ENCODE measurements around the gene MMRN2. TPM values are rescaled to one million over a fixed set of nuclear protein-coding genes. Genes with fewer than 3 reads are reported as not detected.
"Not testable (repeated sequence)": the region's sequence is repeated elsewhere in the genome, so short reads cannot be mapped to it uniquely, and the experiment has no call there.

The MMRN2 gene
- total RNA-seq, 1 experiment from 2014 or later, result 8.3 TPM

GRCh38 chr10:86978457-86978856, 21.0 kb upstream of the MMRN2 start:
- RAD21 ChIA-PET (ENCODE audit: low non-redundant PET in 1 of 2, low total read pairs in 2 of 2, uncharacterized antibody in 2 of 2, unreplicated experiment in 2 of 2), result interaction anchor here in 1 of 2 experiments (0.7 kb wide), 1 partner anchor 61 kb away, joined by 3 read pairs; no protein-coding TSS in a partner anchor
- DNase-seq (ENCODE audit: low read depth, low spot score), result not testable (repeated sequence)

GRCh38 chr10:86976362-86977056, 19.1 kb upstream of the MMRN2 start:
- Histone ChIP-seq H3K9ac (ENCODE audit: low read length) (no peak overlapping the region), H3K4me3 (replicated peaks in 1 of 2; ENCODE audit: low read depth in 1 of 2, low read length in 2 of 2) (no peak overlapping the region), H2AFZ (ENCODE audit: low read depth, low read length, poor library complexity, severe bottlenecking) (no peak overlapping the region), H3K4me2 (ENCODE audit: low read length) (no peak overlapping the region), H3K27ac (ENCODE audit: low read depth, low read length) (no peak overlapping the region), H3K4me1 (ENCODE audit: control insufficient read depth in 1 of 2, insufficient read depth in 2 of 2, low read length in 2 of 2) (peaks cover 40 to 82% of the 10 kb centered on the region in 2 experiments), H3K79me2 (ENCODE audit: insufficient read depth, low read length) (no peaks in the 10 kb centered on the region), H3K9me2 (ENCODE audit: insufficient read depth) (no peaks in the 10 kb centered on the region), H3K9me3 (ENCODE audit: control insufficient read depth in 1 of 2, insufficient read depth in 1 of 2, low read depth in 1 of 2, low read length in 2 of 2) (no peaks in the 10 kb centered on the region), H3K27me3 (ENCODE audit: insufficient read depth, low read length) (no peaks in the 10 kb centered on the region), H3K36me3 (ENCODE audit: control insufficient read depth in 1 of 2, insufficient read depth in 2 of 2, low read length in 2 of 2) (no peaks in the 10 kb centered on the region), H4K20me1 (ENCODE audit: insufficient read depth) (no peaks in the 10 kb centered on the region)
- no TSS peak for BruUV-seq (replicated peaks)
- intact Hi-C loops (cut with micrococcal nuclease), result no loop called here
- POLR2A ChIA-PET, result interaction anchor here (0.5 to 1.2 kb wide), 2 partner anchors 8 to 9 kb away, joined by 3 to 5 read pairs; partner anchors contain the start of gene ADIRF
- ATAC-seq (no peak), DNase-seq (ENCODE audit: low read depth, low spot score) (no peak)
- no peak for TF ChIP-seq REST (IDR thresholded peaks at IDR 0.05; ENCODE audit: low read depth)
- TF ChIP-seq ZNF274 (IDR thresholded peaks at IDR 0.05; ENCODE audit: low read depth, low read length), result no peak
- no peak for TF ChIP-seq EGR1 (IDR thresholded peaks at IDR 0.05; ENCODE audit: low read depth)
- no peak for TF ChIP-seq SRF (IDR thresholded peaks at IDR 0.05; ENCODE audit: low read depth)
- TF ChIP-seq EZH2 (IDR thresholded peaks at IDR 0.05), result no peak
- TF ChIP-seq EZH2phosphoT487 (IDR thresholded peaks at IDR 0.05; ENCODE audit: borderline replicate concordance), result no peak
- no peak for TF ChIP-seq POLR2A (IDR thresholded peaks at IDR 0.05; ENCODE audit: borderline replicate concordance, extremely low read depth, insufficient read depth, insufficient read length)
- TF ChIP-seq YY1 (IDR thresholded peaks at IDR 0.05; ENCODE audit: extremely low read depth, insufficient replicate concordance, low read depth, low read length), result no peak
- no peak for TF ChIP-seq ATF3 (IDR thresholded peaks at IDR 0.05)
- TF ChIP-seq ELF1 (IDR thresholded peaks at IDR 0.05; ENCODE audit: borderline replicate concordance, low read depth), result no peak
- TF ChIP-seq TCF7L2 (IDR thresholded peaks at IDR 0.05; ENCODE audit: borderline replicate concordance, extremely low read depth, insufficient read depth, insufficient read length), result no peak
- TF ChIP-seq JUND (IDR thresholded peaks at IDR 0.05), result no peak
- TF ChIP-seq POLR2AphosphoS5 (IDR thresholded peaks at IDR 0.05; ENCODE audit: low read depth, low read length), result no peak
- RAD21 ChIA-PET (ENCODE audit: low non-redundant PET in 1 of 2, low total read pairs in 2 of 2, uncharacterized antibody in 2 of 2, unreplicated experiment in 2 of 2), result no interaction called here
- CTCF ChIA-PET, result no interaction called here

More at GRCh38 chr10:86978457-86978856, 21.0 kb upstream of the MMRN2 start:
- H2AFZ ChIP-seq (ENCODE audit: low read depth, low read length, poor library complexity, severe bottlenecking); H3K27me3 ChIP-seq (ENCODE audit: insufficient read depth, low read length); H3K79me2 ChIP-seq (ENCODE audit: insufficient read depth, low read length); H3K9me3 ChIP-seq (ENCODE audit: control insufficient read depth in 1 of 2, insufficient read depth in 1 of 2, low read depth in 1 of 2, low read length in 2 of 2); H3K27ac ChIP-seq (ENCODE audit: low read depth, low read length); H4K20me1 ChIP-seq (ENCODE audit: insufficient read depth); H3K36me3 ChIP-seq (ENCODE audit: control insufficient read depth in 1 of 2, insufficient read depth in 2 of 2, low read length in 2 of 2); CTCF ChIA-PET; BruUV-seq (replicated peaks); intact Hi-C loops (cut with micrococcal nuclease); H3K4me3 ChIP-seq (replicated peaks in 1 of 2; ENCODE audit: low read depth in 1 of 2, low read length in 2 of 2); H3K9me2 ChIP-seq (ENCODE audit: insufficient read depth): not testable (repeated sequence)
- 0 out of 2 replicates have a peak, but pooled peaks have one; percentile 17 for TF ChIP-seq POLR2AphosphoS5 (IDR thresholded peaks at IDR 0.05; ENCODE audit: low read depth, low read length)
- Histone ChIP-seq H3K9ac (ENCODE audit: low read length) (peak overlapping the region; percentile 32), H3K4me2 (ENCODE audit: low read length) (peak overlapping the region; percentile 20), H3K4me1 (ENCODE audit: control insufficient read depth in 1 of 2, insufficient read depth in 2 of 2, low read length in 2 of 2) (peaks cover 24 to 62% of the 10 kb centered on the region in 2 experiments)
- ATAC-seq, result peak; percentile 72
- POLR2A ChIA-PET, result interaction anchor here (0.7 kb wide), 1 partner anchor 1363 kb away, joined by 3 read pairs; no protein-coding TSS in a partner anchor
